GM18861 (cell line): ENCODE data around the gene DDX25.
"Not testable (repeated sequence)": the region's sequence is repeated elsewhere in the genome, so short reads cannot be mapped to it uniquely, and the experiment has no call there.

Source experiments
- ATAC-seq: cut with Tn5 transposase; IDR thresholded peaks from one replicate; pipeline ENCODE4 v1.9.1; 2021; ENCODE audit not compliant: unreplicated experiment

DDX25 gene

GRCh38 chr11:125903711-125904659 lies at the start of gene DDX25:
TSS of gene DDX25 (plus strand) at chr11:125904508. CDS start at chr11:125904518, 10 bp downstream.
- no peak for ATAC-seq

GRCh38 chr11:125857670-125858069 lies 46.6 kb upstream of the DDX25 start:
- ATAC-seq: not testable (repeated sequence)

- ATAC-seq: not testable (repeated sequence)
Observed at GRCh38 chr11:125862786-125863185, 41.5 kb upstream of the DDX25 start.

- not testable (repeated sequence) for ATAC-seq
Observed at GRCh38 chr11:125865354-125865753, 39.0 kb upstream of the DDX25 start.

GRCh38 chr11:125869521-125869920 lies 34.8 kb upstream of the DDX25 start:
- no peak for ATAC-seq

- ATAC-seq: no peak
Observed at GRCh38 chr11:125871391-125872137, 32.7 kb upstream of the DDX25 start.

- no peak for ATAC-seq
Observed at GRCh38 chr11:125872138-125872491, 32.2 kb upstream of the DDX25 start.

- no peak for ATAC-seq
Observed at GRCh38 chr11:125873881-125874555, 30.3 kb upstream of the DDX25 start.

GRCh38 chr11:125874556-125875124 lies 29.7 kb upstream of the DDX25 start:
- ATAC-seq: peak; percentile 88

- no peak for ATAC-seq
Observed at GRCh38 chr11:125881291-125881690, 23.0 kb upstream of the DDX25 start.

- ATAC-seq: no peak
Observed at GRCh38 chr11:125883375-125883774, 20.9 kb upstream of the DDX25 start.

GRCh38 chr11:125886997-125887372 lies 17.3 kb upstream of the DDX25 start:
- peak; percentile 6 for ATAC-seq

GRCh38 chr11:125887373-125888324 lies 16.7 kb upstream of the DDX25 start, which contains the start of gene HYLS1:
TSS of gene HYLS1 (plus strand) at chr11:125887668. CDS start at chr11:125899369, 11,701 bp downstream.
- ATAC-seq: peak; percentile 76

- ATAC-seq: no peak
Observed at GRCh38 chr11:125890447-125891100, 13.7 kb upstream of the DDX25 start.

- ATAC-seq: no peak
Observed at GRCh38 chr11:125892071-125892470, 12.2 kb upstream of the DDX25 start.

- ATAC-seq: no peak
Observed at GRCh38 chr11:125892994-125893393, 11.3 kb upstream of the DDX25 start.

- no peak for ATAC-seq
Observed at GRCh38 chr11:125901872-125902271, 2.4 kb upstream of the DDX25 start.

- no peak for ATAC-seq
Observed at GRCh38 chr11:125902277-125902926, 1.9 kb upstream of the DDX25 start.
